ENCODE data around the gene PGBD5.
A peak's percentile ranks its signal among the peaks of the same experiment; 100 is the strongest.

The PGBD5 gene

GRCh38 chr1:230395932-230396331 lies 30.2 kb downstream of the PGBD5 start:
- Histone ChIP-seq H3K9me3 (ENCODE audit: control insufficient read depth, insufficient read depth, low read length) (no peaks in the 10 kb centered on the region), H3K36me3 (ENCODE audit: insufficient read depth, low read length) (no peaks in the 10 kb centered on the region), H3K4me1 (ENCODE audit: insufficient read depth, low read length) (peaks cover 32% of the 10 kb centered on the region), H3K9ac (ENCODE audit: low read depth, low read length) (no peak overlapping the region)

- no peak overlapping the region for H3K9ac ChIP-seq (ENCODE audit: low read depth, low read length)
- H3K4me1 ChIP-seq (ENCODE audit: insufficient read depth, low read length) = peaks cover 23% of the 10 kb centered on the region
- no peaks in the 10 kb centered on the region for H3K36me3 ChIP-seq (ENCODE audit: insufficient read depth, low read length)
- no peaks in the 10 kb centered on the region for H3K9me3 ChIP-seq (ENCODE audit: control insufficient read depth, insufficient read depth, low read length)
Observed at GRCh38 chr1:230394741-230395140, 31.4 kb downstream of the PGBD5 start.

- Histone ChIP-seq H3K9ac (ENCODE audit: low read depth, low read length) (peak overlapping the region; percentile 35; the same call in 1 of the 2 replicates), H3K4me1 (ENCODE audit: insufficient read depth, low read length) (peaks cover 23% of the 10 kb centered on the region), H3K36me3 (ENCODE audit: insufficient read depth, low read length) (no peaks in the 10 kb centered on the region), H3K9me3 (ENCODE audit: control insufficient read depth, insufficient read depth, low read length) (no peaks in the 10 kb centered on the region)
Observed at GRCh38 chr1:230394134-230394533, 32.0 kb downstream of the PGBD5 start.

GRCh38 chr1:230393722-230394121 lies 32.4 kb downstream of the PGBD5 start:
- Histone ChIP-seq H3K9ac (ENCODE audit: low read depth, low read length) (peak overlapping the region; percentile 35; the same call in 1 of the 2 replicates), H3K36me3 (ENCODE audit: insufficient read depth, low read length) (no peaks in the 10 kb centered on the region), H3K9me3 (ENCODE audit: control insufficient read depth, insufficient read depth, low read length) (no peaks in the 10 kb centered on the region), H3K4me1 (ENCODE audit: insufficient read depth, low read length) (peaks cover 23% of the 10 kb centered on the region)

GRCh38 chr1:230392920-230393521 lies 33.1 kb downstream of the PGBD5 start:
- Histone ChIP-seq H3K9me3 (ENCODE audit: control insufficient read depth, insufficient read depth, low read length) (no peaks in the 10 kb centered on the region), H3K9ac (ENCODE audit: low read depth, low read length) (no peak overlapping the region; the same call in 1 of the 2 replicates), H3K4me1 (ENCODE audit: insufficient read depth, low read length) (peaks cover 23% of the 10 kb centered on the region), H3K36me3 (ENCODE audit: insufficient read depth, low read length) (no peaks in the 10 kb centered on the region)

GRCh38 chr1:230392536-230392909 lies 33.6 kb downstream of the PGBD5 start:
- H3K4me1 ChIP-seq (ENCODE audit: insufficient read depth, low read length) = peaks cover 23% of the 10 kb centered on the region
- H3K9me3 ChIP-seq (ENCODE audit: control insufficient read depth, insufficient read depth, low read length) = no peaks in the 10 kb centered on the region
- no peak overlapping the region for H3K9ac ChIP-seq (ENCODE audit: low read depth, low read length)
- H3K36me3 ChIP-seq (ENCODE audit: insufficient read depth, low read length) = no peaks in the 10 kb centered on the region

- Histone ChIP-seq H3K9me3 (ENCODE audit: control insufficient read depth, insufficient read depth, low read length) (no peaks in the 10 kb centered on the region), H3K4me1 (ENCODE audit: insufficient read depth, low read length) (peaks cover 23% of the 10 kb centered on the region), H3K9ac (ENCODE audit: low read depth, low read length) (no peak overlapping the region), H3K36me3 (ENCODE audit: insufficient read depth, low read length) (no peaks in the 10 kb centered on the region; the same call in 1 of the 2 replicates)
Observed at GRCh38 chr1:230391776-230392535, 34.2 kb downstream of the PGBD5 start.

GRCh38 chr1:230390371-230390770 lies 35.8 kb downstream of the PGBD5 start:
- Histone ChIP-seq H3K4me1 (ENCODE audit: insufficient read depth, low read length) (peaks cover 23% of the 10 kb centered on the region), H3K9ac (ENCODE audit: low read depth, low read length) (no peak overlapping the region), H3K9me3 (ENCODE audit: control insufficient read depth, insufficient read depth, low read length) (no peaks in the 10 kb centered on the region), H3K36me3 (ENCODE audit: insufficient read depth, low read length) (no peaks in the 10 kb centered on the region; the same call in none of the 2 replicates)

- H3K9me3 ChIP-seq (ENCODE audit: control insufficient read depth, insufficient read depth, low read length) = no peaks in the 10 kb centered on the region
- H3K4me1 ChIP-seq (ENCODE audit: insufficient read depth, low read length) = peaks cover 21% of the 10 kb centered on the region
- no peaks in the 10 kb centered on the region; the same call in none of the 2 replicates for H3K36me3 ChIP-seq (ENCODE audit: insufficient read depth, low read length)
- no peak overlapping the region for H3K9ac ChIP-seq (ENCODE audit: low read depth, low read length)
Observed at GRCh38 chr1:230387876-230388275, 38.3 kb downstream of the PGBD5 start.

- Histone ChIP-seq H3K9ac (ENCODE audit: low read depth, low read length) (no peak overlapping the region), H3K4me1 (ENCODE audit: insufficient read depth, low read length) (peaks cover 23% of the 10 kb centered on the region), H3K36me3 (ENCODE audit: insufficient read depth, low read length) (no peaks in the 10 kb centered on the region; the same call in none of the 2 replicates), H3K9me3 (ENCODE audit: control insufficient read depth, insufficient read depth, low read length) (no peaks in the 10 kb centered on the region)
Observed at GRCh38 chr1:230387296-230387695, 38.8 kb downstream of the PGBD5 start.

- H3K36me3 ChIP-seq (ENCODE audit: insufficient read depth, low read length) = no peaks in the 10 kb centered on the region; the same call in none of the 2 replicates
- H3K4me1 ChIP-seq (ENCODE audit: insufficient read depth, low read length) = peaks cover 23% of the 10 kb centered on the region
- no peak overlapping the region for H3K9ac ChIP-seq (ENCODE audit: low read depth, low read length)
- H3K9me3 ChIP-seq (ENCODE audit: control insufficient read depth, insufficient read depth, low read length) = no peaks in the 10 kb centered on the region
Observed at GRCh38 chr1:230386637-230387262, 39.4 kb downstream of the PGBD5 start.

GRCh38 chr1:230385930-230386329 lies 40.2 kb downstream of the PGBD5 start:
- H3K9ac ChIP-seq (ENCODE audit: low read depth, low read length) = no peak overlapping the region
- no peaks in the 10 kb centered on the region for H3K9me3 ChIP-seq (ENCODE audit: control insufficient read depth, insufficient read depth, low read length)
- H3K4me1 ChIP-seq (ENCODE audit: insufficient read depth, low read length) = peaks cover 23% of the 10 kb centered on the region
- no peaks in the 10 kb centered on the region; the same call in none of the 2 replicates for H3K36me3 ChIP-seq (ENCODE audit: insufficient read depth, low read length)

GRCh38 chr1:230385158-230385450 lies 41.0 kb downstream of the PGBD5 start:
- H3K9me3 ChIP-seq (ENCODE audit: control insufficient read depth, insufficient read depth, low read length) = no peaks in the 10 kb centered on the region
- H3K36me3 ChIP-seq (ENCODE audit: insufficient read depth, low read length) = no peaks in the 10 kb centered on the region; the same call in none of the 2 replicates
- H3K4me1 ChIP-seq (ENCODE audit: insufficient read depth, low read length) = peaks cover 23% of the 10 kb centered on the region
- H3K9ac ChIP-seq (ENCODE audit: low read depth, low read length) = no peak overlapping the region

GRCh38 chr1:230384380-230385157 lies 41.6 kb downstream of the PGBD5 start:
- Histone ChIP-seq H3K36me3 (ENCODE audit: insufficient read depth, low read length) (no peaks in the 10 kb centered on the region; the same call in none of the 2 replicates), H3K9me3 (ENCODE audit: control insufficient read depth, insufficient read depth, low read length) (no peaks in the 10 kb centered on the region)

More at GRCh38 chr1:230384380-230385157, 41.6 kb downstream of the PGBD5 start:
- H3K9ac ChIP-seq (ENCODE audit: low read depth, low read length) = no peak overlapping the region
- H3K4me1 ChIP-seq (ENCODE audit: insufficient read depth, low read length) = peaks cover 23% of the 10 kb centered on the region

All from ES-I3 (cell line).